Duodenal mucosa (tissue), 2 donors: ENCODE data around the gene ETV6.

Experiments used
- H3K27ac ChIP-seq: one replicate; pipeline ENCODE4 v1.7.0; 2013; ENCODE audit warnings: low read depth, low read length
- H3K27me3 ChIP-seq, 2 donors: one replicate each; pipeline ENCODE4 v1.7.0; 2013; ENCODE audit warnings: low read length in 2 of 2, control low read depth in 1 of 2; ENCODE audit not compliant: insufficient read depth in 2 of 2, control insufficient read depth in 1 of 2
- H3K36me3 ChIP-seq, 2 donors: one replicate each; pipeline ENCODE4 v1.7.0; 2013; ENCODE audit warnings: low read length in 2 of 2, control low read depth in 1 of 2; ENCODE audit not compliant: insufficient read depth in 2 of 2, control insufficient read depth in 1 of 2
- H3K4me1 ChIP-seq, 2 donors: one replicate each; pipeline ENCODE4 v1.7.0; 2013; ENCODE audit warnings: low read length in 2 of 2, control low read depth in 1 of 2; ENCODE audit not compliant: insufficient read depth in 2 of 2, control insufficient read depth in 1 of 2
- H3K4me3 ChIP-seq, 2 donors: one replicate each; pipeline ENCODE4 v1.7.0; 2013; ENCODE audit warnings: low read length in 2 of 2, low read depth in 1 of 2
- H3K9ac ChIP-seq, 2 donors: one replicate each; pipeline ENCODE4 v1.7.0; 2013; ENCODE audit warnings: low read length in 2 of 2, low read depth in 1 of 2
- H3K9me3 ChIP-seq, 2 donors: one replicate each; pipeline ENCODE4 v1.7.0; 2013; ENCODE audit warnings: low read length in 2 of 2, control low read depth in 1 of 2; ENCODE audit not compliant: control insufficient read depth in 1 of 2

Gene ETV6

GRCh38 chr12:11719678-11720099 is 70.2 kb downstream of the ETV6 start:
- Histone ChIP-seq H3K27me3 (no peaks in the 10 kb centered on the region), H3K9ac (no peak overlapping the region), H3K36me3 (no peaks in the 10 kb centered on the region), H3K9me3 (no peaks in the 10 kb centered on the region), H3K27ac (no peak overlapping the region), H3K4me3 (no peak overlapping the region), H3K4me1 (peaks cover 49 to 66% of the 10 kb centered on the region in 2 donors)

GRCh38 chr12:11722071-11722470 is 72.6 kb downstream of the ETV6 start:
- H3K36me3 ChIP-seq = no peaks in the 10 kb centered on the region
- H3K9ac ChIP-seq = no peak overlapping the region
- H3K27ac ChIP-seq = no peak overlapping the region
- H3K9me3 ChIP-seq = no peaks in the 10 kb centered on the region
- no peak overlapping the region for H3K4me3 ChIP-seq
- H3K27me3 ChIP-seq = no peaks in the 10 kb centered on the region
- peaks cover 46 to 74% of the 10 kb centered on the region in 2 donors for H3K4me1 ChIP-seq

GRCh38 chr12:11722578-11723138 is 73.2 kb downstream of the ETV6 start:
- H3K27ac ChIP-seq = no peak overlapping the region
- H3K36me3 ChIP-seq = no peaks in the 10 kb centered on the region
- H3K4me3 ChIP-seq = no peak overlapping the region
- H3K4me1 ChIP-seq = peaks cover 40 to 73% of the 10 kb centered on the region in 2 donors
- no peaks in the 10 kb centered on the region for H3K27me3 ChIP-seq
- H3K9ac ChIP-seq = no peak overlapping the region
- no peaks in the 10 kb centered on the region for H3K9me3 ChIP-seq

GRCh38 chr12:11723993-11724392 is 74.5 kb downstream of the ETV6 start:
- no peak overlapping the region for H3K4me3 ChIP-seq
- no peaks in the 10 kb centered on the region for H3K27me3 ChIP-seq
- H3K27ac ChIP-seq = no peak overlapping the region
- peaks cover 37 to 72% of the 10 kb centered on the region in 2 donors for H3K4me1 ChIP-seq
- H3K36me3 ChIP-seq = no peaks in the 10 kb centered on the region
- no peaks in the 10 kb centered on the region for H3K9me3 ChIP-seq
- no peak overlapping the region for H3K9ac ChIP-seq

GRCh38 chr12:11724888-11725311 is 75.4 kb downstream of the ETV6 start:
- Histone ChIP-seq H3K27me3 (no peaks in the 10 kb centered on the region), H3K9me3 (no peaks in the 10 kb centered on the region), H3K4me3 (no peak overlapping the region), H3K9ac (no peak overlapping the region), H3K4me1 (peaks cover 32 to 72% of the 10 kb centered on the region in 2 donors), H3K27ac (no peak overlapping the region), H3K36me3 (no peaks in the 10 kb centered on the region)

- Histone ChIP-seq H3K9ac (no peak overlapping the region), H3K9me3 (no peaks in the 10 kb centered on the region), H3K27me3 (no peaks in the 10 kb centered on the region), H3K27ac (no peak overlapping the region), H3K4me1 (peaks cover 35 to 76% of the 10 kb centered on the region in 2 donors), H3K36me3 (no peaks in the 10 kb centered on the region), H3K4me3 (no peak overlapping the region)
These were observed 76.2 kb downstream of the ETV6 start for GRCh38 chr12:11725686-11726085.

- no peak overlapping the region for H3K9ac ChIP-seq
- no peaks in the 10 kb centered on the region for H3K27me3 ChIP-seq
- H3K27ac ChIP-seq = no peak overlapping the region
- peaks cover 45 to 86% of the 10 kb centered on the region in 2 donors for H3K4me1 ChIP-seq
- no peaks in the 10 kb centered on the region for H3K36me3 ChIP-seq
- H3K4me3 ChIP-seq = no peak overlapping the region
- no peaks in the 10 kb centered on the region for H3K9me3 ChIP-seq
These were observed 77.2 kb downstream of the ETV6 start for GRCh38 chr12:11726659-11727058.

- Histone ChIP-seq H3K4me3 (no peak overlapping the region), H3K36me3 (no peaks in the 10 kb centered on the region), H3K9ac (no peak overlapping the region), H3K27ac (no peak overlapping the region), H3K9me3 (no peaks in the 10 kb centered on the region), H3K27me3 (no peaks in the 10 kb centered on the region), H3K4me1 (peaks cover 50 to 86% of the 10 kb centered on the region in 2 donors)
These were observed 77.7 kb downstream of the ETV6 start for GRCh38 chr12:11727133-11727664.

- H3K4me1 ChIP-seq = peaks cover 54 to 83% of the 10 kb centered on the region in 2 donors
- no peak overlapping the region for H3K9ac ChIP-seq
- H3K4me3 ChIP-seq = no peak overlapping the region
- no peak overlapping the region for H3K27ac ChIP-seq
- H3K36me3 ChIP-seq = no peaks in the 10 kb centered on the region
- no peaks in the 10 kb centered on the region for H3K27me3 ChIP-seq
- no peaks in the 10 kb centered on the region for H3K9me3 ChIP-seq
These were observed 78.8 kb downstream of the ETV6 start for GRCh38 chr12:11728154-11728755.

- H3K9me3 ChIP-seq = no peaks in the 10 kb centered on the region
- H3K9ac ChIP-seq = no peak overlapping the region
- H3K27ac ChIP-seq = peak overlapping the region; percentile 49
- no peaks in the 10 kb centered on the region for H3K36me3 ChIP-seq
- no peaks in the 10 kb centered on the region for H3K27me3 ChIP-seq
- H3K4me1 ChIP-seq = peaks cover 49 to 76% of the 10 kb centered on the region in 2 donors
- peak overlapping the region in 1 of 2 donors; percentile 2 for H3K4me3 ChIP-seq
These were observed 79.5 kb downstream of the ETV6 start for GRCh38 chr12:11729008-11729407.
